HepG2 (cell line): ENCODE results near the gene MVP. TPM values are rescaled to one million over a fixed set of nuclear protein-coding genes. Genes with fewer than 3 reads are reported as not detected.

ENCODE experiments used
- BHLHE40 ChIP-seq: IDR thresholded peaks from 2 replicates; pipeline ENCODE4 v1.6.1; 2011; ENCODE audit warnings: low read length, improper control_type of control experiment
- GABPB1 ChIP-seq: IDR thresholded peaks from 2 replicates; pipeline ENCODE4 v1.6.1; 2016; ENCODE audit warnings: mild to moderate bottlenecking, missing genetic modification reagents, moderate library complexity, missing compliant biosample characterization
- GMEB1 ChIP-seq: sonication (generic); formaldehyde crosslinking; IDR thresholded peaks from 2 replicates; pipeline ENCODE4 v1.5.1; 2020; ENCODE audit warnings: missing genetic modification reagents, mild to moderate bottlenecking, borderline replicate concordance
- HDAC2 ChIP-seq: sonication (generic); formaldehyde crosslinking; IDR thresholded peaks from 2 replicates; pipeline ENCODE4 v1.4.0; 2020; ENCODE audit warnings: missing genetic modification reagents
- ISL2 ChIP-seq: sonication (generic); formaldehyde crosslinking; IDR thresholded peaks from 2 replicates; pipeline ENCODE4 v1.5.0; 2020; ENCODE audit warnings: missing genetic modification reagents
- MAZ ChIP-seq, 2 experiments: sonication (generic) in 1 of 2; formaldehyde crosslinking in 1 of 2; IDR thresholded peaks; 2 replicates each; pipeline versions ENCODE4 v1.5.0 to v1.6.1; 2012 to 2020; ENCODE audit warnings: low read depth in 2 of 2, mild to moderate bottlenecking in 2 of 2, borderline replicate concordance in 1 of 2, improper control_type of control experiment in 1 of 2, low read length in 1 of 2, missing genetic modification reagents in 1 of 2, moderate library complexity in 1 of 2
- NFE2L1 ChIP-seq: sonication (generic); formaldehyde crosslinking; IDR thresholded peaks from 2 replicates; pipeline ENCODE4 v1.4.0; 2020; ENCODE audit warnings: missing genetic modification reagents, mild to moderate bottlenecking, borderline replicate concordance
- NR2C2 ChIP-seq: sonication (generic); formaldehyde crosslinking; IDR thresholded peaks from 2 replicates; pipeline ENCODE4 v1.4.0; 2020; ENCODE audit warnings: missing genetic modification reagents, mild to moderate bottlenecking, moderate library complexity, borderline replicate concordance
- SKI ChIP-seq: fragments of 450-650 bp; IDR thresholded peaks from one replicate; pipeline ENCODE4 v1.6.1; 2018; ENCODE audit warnings: mild to moderate bottlenecking; ENCODE audit not compliant: partially characterized antibody
- SP1 ChIP-seq, 2 experiments: fragments of 450-650 bp in 1 of 2; sonication (generic) in 1 of 2; formaldehyde crosslinking in 1 of 2; IDR thresholded peaks; 2 replicates each; pipeline versions ENCODE4 v1.4.0 to v1.6.1; 2016 to 2020; ENCODE audit warnings: missing genetic modification reagents in 1 of 2
- ZFP36 ChIP-seq: fragments of 150-350 bp; IDR thresholded peaks from 2 replicates; pipeline ENCODE4 v1.6.1; 2018; ENCODE audit warnings: borderline replicate concordance, low read length, low read depth; ENCODE audit not compliant: partially characterized antibody
- ZNF18 ChIP-seq: sonication (generic); formaldehyde crosslinking; IDR thresholded peaks from 2 replicates; pipeline ENCODE4 v1.8.0; 2022; ENCODE audit warnings: mild to moderate bottlenecking, missing genetic modification reagents; ENCODE audit not compliant: insufficient replicate concordance
- ZSCAN12 ChIP-seq: sonication (generic); formaldehyde crosslinking; IDR thresholded peaks from 2 replicates; pipeline ENCODE4 v1.9.0; 2021; ENCODE audit warnings: mild to moderate bottlenecking, missing genetic modification reagents
- polyA plus RNA-seq, 8 experiments: library from polyadenylated mRNA; depleted of rRNA in 3 of 8; stranded (reverse) in 7 of 8; unstranded in 1 of 8; fragments of >200 nt; fragmentation: Illumina TruSeq in 4 of 8; extraction: Trizol in 4 of 8; gene quantifications; 2 replicates each; pipeline versions ENCODE4 v1.2.1 to v1.2.3, GENCODE V29; 2011 to 2016; ENCODE audit warnings: low read depth in 4 of 8, missing spikeins in 1 of 8, mixed read lengths in 1 of 8; ENCODE audit not compliant: insufficient read depth in 1 of 8
- total RNA-seq, 5 experiments: library from RNA; depleted of rRNA; stranded (reverse); fragments of >200 nt; fragmentation: Illumina TruSeq; extraction: Trizol; gene quantifications; 2 replicates each; pipeline ENCODE4 v1.2.3, GENCODE V29; 2016; ENCODE audit warnings: low read depth in 1 of 5
- TF ChIP-seq, protein P1 (sequence below): IDR thresholded peaks from 2 replicates; pipeline ENCODE4 v1.6.1; 2016; ENCODE audit warnings: missing biosample characterization, missing genetic modification reagents, low read depth

MVP gene
- total and polyA plus RNA-seq, 2 of the 13 experiments (the other 11 are each of a cell fraction or from before 2014, with no cell fraction given) = 22.9 to 43.5 TPM

DNA sequence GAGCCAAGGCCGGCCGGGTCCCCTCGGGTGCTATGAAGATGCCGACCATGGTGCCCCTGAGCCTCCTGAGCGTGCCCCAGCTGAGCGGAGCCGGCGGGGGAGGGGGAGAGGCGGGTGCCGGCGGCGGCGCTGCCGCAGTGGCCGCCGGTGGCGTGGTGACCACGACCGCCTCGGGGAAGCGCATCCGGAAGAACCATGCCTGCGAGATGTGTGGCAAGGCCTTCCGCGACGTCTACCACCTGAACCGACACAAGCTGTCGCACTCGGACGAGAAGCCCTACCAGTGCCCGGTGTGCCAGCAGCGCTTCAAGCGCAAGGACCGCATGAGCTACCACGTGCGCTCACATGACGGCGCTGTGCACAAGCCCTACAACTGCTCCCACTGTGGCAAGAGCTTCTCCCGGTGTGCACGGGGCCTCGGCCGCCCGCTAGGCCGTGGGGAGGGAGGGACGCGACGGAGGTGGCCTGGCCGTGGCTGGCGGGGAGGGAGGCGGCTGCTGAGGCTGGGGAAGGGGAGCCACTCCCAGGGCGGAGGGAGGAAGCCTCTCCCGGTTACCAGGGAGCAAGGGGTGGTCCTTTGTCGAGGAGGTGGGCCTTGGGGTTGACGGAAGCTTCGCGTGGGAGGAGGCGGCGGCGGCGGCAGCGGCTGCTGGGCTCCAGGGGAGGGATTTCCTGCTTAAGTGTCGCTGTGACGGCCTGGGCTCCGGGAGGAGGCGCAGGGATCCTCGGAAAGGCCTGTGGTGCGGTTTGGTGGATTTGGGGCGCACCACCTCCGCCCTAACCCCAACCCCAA lies 12.6 kb upstream of the MVP start (continued):
- TF ChIP-seq NFE2L1 (CRISPR knock-in tag) (peak; percentile 96; the same call in 1 of the 2 replicates), MAZ (IDR thresholded peaks at IDR 0.05; ENCODE audit: borderline replicate concordance, low read depth, low read length) (no peak), MAZ (CRISPR knock-in tag; IDR thresholded peaks at IDR 0.05; ENCODE audit: low read depth) (peak; percentile 90; the same call in 1 of the 2 replicates), ZFP36 (no peak), GMEB1 (peak; percentile 82), HDAC2 (CRISPR knock-in tag) (peak; percentile 78), NR2C2 (CRISPR knock-in tag) (peak; percentile 71), BHLHE40 (peak; percentile 71), ZSCAN12 (CRISPR knock-in tag) (peak; percentile 98), ISL2 (CRISPR knock-in tag) (peak; percentile 81), SP1 (IDR thresholded peaks at IDR 0.05) (no peak), SP1 (CRISPR knock-in tag; IDR thresholded peaks at IDR 0.05) (peak; percentile 23; the same call in 1 of the 2 replicates), SKI (no peak), ZNF18 (CRISPR knock-in tag) (peak; percentile 97), GABPB1 (CRISPR knock-in tag) (peak; percentile 90)
- TF ChIP-seq, protein P1, sequence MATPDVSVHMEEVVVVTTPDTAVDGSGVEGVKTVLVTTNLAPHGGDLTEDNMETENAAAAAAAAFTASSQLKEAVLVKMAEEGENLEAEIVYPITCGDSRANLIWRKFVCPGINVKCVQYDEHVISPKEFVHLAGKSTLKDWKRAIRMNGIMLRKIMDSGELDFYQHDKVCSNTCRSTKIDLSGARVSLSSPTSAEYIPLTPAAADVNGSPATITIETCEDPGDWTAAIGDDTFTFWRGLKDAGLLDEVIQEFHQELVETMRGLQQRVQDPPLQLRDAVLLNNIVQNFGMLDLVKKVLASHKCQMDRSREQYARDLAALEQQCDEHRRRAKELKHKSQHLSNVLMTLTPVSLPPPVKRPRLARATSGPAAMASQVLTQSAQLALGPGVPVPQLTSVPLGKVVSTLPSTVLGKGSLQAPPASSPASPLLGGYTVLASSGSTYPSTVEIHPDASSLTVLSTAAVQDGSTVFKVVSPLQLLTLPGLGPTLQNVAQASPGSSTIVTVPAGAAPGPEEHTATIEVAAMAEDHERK (CRISPR knock-in tag) = no peak
